GM19468 (cell line): ENCODE results near the gene CUEDC2.
A peak's percentile ranks its signal among the peaks of the same experiment; 100 is the strongest.

ENCODE experiments used
- ATAC-seq: cut with Tn5 transposase; IDR thresholded peaks from one replicate; pipeline ENCODE4 v1.9.1; 2021; ENCODE audit warnings: mild to moderate bottlenecking, moderate library complexity, moderate number of reproducible peaks; ENCODE audit not compliant: unreplicated experiment; ENCODE audit errors: extremely low read depth

Gene CUEDC2

DNA sequence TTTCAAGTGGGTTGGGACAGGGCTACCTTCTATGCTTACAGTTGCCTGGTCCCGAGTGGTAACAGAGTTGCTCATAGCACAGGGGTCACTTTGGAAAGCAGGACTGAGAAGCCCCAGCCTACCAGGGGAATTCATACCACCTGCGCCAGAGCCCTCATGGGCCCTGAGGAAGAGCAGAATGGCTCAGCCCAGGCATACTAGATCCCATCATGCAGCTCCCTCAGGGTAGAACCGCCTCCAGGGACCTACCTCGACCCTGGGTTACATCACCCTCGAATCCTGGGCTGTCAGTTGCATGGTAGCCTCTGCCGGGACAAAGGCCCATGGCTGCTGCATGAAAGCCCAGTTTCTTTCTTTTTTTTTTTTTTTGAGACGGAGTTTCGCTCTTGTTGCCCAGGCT, 2.9 kb downstream of the CUEDC2 start:
- ATAC-seq: no peak

DNA sequence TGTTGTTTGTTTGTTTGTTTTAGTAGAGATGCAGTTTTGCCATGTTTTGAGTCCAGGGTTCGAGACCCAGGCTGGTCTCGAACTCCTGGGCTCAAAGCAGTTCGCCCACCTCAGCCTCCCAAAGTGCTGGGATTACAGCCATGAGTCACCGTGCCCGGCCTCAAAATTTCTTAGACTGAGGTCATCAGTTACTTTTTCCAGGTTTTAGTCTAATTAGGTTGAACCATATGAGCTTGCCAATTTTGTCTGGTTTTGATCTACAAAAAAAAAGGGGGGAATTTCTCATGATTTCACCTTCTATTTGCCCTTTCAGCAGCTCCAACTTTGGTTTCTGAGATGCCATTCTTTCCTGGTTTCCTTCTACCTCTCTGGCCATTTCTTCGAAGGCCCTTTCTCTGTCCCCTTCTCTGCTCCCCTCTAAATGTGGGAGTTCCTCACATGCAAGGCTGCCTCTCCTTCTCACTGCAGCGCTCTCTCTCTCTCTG, 5.5 kb downstream of the CUEDC2 start:
- ATAC-seq: no peak

DNA sequence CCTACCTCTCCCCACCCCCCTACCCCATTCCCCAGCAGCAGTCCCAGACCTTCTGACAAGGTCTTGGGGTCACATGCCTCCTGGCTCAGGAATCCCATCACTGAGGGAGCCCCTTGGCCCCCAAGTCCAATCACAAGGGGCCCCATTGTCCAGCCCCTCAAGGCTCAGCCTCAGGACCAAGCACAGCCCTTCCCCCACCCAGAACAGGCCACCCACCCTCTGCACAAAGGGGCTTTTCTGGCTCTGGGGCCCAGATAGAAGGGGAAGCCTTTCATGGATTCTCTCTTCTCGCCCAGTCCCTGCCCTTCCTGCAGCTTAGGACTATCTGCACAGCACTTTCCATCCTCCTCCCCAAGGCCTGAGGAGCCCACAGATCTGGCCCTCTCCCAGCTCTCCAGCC, 6.9 kb downstream of the CUEDC2 start:
- ATAC-seq: no peak

DNA sequence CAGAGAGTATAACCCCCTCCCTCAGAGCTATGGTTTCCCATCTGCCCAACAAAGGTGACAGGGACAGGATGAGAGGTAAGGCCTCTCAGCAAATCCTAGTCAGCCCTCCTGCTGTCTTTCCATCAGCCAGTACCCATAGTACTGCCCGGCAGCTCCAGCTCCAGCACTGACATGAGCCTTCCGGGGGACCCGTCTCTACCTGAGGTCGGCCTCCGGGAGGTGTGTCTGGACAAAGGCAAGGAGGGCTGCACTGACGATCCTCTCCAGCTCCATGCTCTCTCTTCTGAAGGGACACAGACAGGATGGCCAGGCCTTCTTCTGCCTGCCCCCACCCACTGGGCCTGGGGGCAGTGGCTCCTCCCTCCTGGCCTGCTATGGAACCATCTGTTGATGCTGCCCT, 7.5 kb downstream of the CUEDC2 start:
- ATAC-seq: no peak

DNA sequence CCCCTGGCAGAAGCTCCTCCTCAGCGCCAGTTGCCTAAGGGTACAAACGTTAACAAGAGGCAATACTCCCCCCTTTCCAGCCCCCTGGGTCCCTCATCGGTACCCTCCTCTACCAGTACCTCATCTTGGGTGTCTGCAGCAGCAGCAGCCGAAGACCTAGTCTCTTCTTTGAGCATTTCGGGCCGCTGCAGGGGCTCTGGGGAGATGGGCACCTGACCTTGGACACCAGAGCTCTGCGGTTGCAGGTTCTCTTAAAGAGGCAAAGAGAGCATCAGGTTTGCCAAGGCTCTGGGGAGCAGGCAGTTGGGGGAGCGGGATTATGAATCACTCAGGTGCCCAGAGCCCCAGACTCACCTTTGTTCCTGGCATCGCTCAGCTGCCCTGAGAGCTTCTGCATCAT, 8.2 kb downstream of the CUEDC2 start:
- ATAC-seq: no peak

DNA sequence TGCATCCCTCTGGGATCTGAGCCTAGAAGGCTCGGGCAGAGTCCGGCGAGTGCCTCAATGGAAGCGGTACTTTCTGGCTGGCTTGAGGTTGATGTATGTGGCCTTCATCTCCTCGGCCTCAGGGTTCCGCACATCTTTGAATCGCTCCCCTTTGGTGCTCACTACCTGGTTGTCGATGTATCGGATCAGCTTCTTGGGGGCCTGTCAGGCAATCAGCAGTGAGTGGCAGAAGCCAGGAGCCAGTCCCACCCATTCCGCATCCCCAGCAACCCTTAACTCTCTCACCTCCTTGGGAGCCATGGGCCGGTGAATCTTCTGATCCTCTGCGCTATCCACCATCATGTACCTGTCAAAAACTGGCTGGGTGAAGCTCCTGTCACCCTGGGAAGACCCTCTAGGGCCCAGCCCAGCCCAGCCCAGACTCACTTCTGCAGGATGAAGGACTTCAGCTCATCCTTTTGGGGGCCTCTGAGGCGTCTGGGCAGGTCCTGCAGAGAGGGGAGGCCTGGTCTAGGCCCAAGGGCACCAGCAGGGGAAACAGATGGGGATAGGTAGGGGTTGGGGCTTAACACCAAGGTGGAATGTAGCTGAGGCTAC, 8.9 kb downstream of the CUEDC2 start:
- ATAC-seq: no peak

DNA sequence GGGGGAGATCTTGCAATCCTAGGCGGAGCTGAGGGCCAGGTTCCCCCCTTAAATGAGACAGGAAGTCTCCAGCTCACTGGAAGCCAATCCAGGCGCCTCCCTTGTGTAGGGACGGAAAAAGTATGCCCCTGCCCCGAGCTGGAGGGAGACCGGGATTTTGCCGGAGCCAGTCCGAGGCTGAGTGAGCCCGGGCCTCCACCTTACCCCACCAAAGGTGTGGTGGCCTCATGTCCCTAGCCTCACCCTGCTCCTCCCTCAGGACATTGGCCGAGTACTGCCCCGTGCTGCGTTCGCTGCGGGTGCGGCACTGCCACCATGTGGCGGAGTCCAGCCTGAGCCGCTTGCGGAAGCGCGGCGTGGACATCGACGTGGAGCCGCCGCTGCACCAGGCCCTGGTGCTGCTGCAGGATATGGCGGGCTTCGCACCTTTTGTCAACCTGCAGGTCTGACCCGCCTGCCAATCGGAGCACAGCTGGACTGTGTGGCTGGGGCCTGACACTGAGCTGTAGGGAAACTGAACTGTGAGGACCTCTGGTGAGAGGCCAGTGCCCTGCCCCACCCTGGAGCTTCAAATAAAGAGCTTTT, 9.7 kb downstream of the CUEDC2 start:
- no peak for ATAC-seq

DNA sequence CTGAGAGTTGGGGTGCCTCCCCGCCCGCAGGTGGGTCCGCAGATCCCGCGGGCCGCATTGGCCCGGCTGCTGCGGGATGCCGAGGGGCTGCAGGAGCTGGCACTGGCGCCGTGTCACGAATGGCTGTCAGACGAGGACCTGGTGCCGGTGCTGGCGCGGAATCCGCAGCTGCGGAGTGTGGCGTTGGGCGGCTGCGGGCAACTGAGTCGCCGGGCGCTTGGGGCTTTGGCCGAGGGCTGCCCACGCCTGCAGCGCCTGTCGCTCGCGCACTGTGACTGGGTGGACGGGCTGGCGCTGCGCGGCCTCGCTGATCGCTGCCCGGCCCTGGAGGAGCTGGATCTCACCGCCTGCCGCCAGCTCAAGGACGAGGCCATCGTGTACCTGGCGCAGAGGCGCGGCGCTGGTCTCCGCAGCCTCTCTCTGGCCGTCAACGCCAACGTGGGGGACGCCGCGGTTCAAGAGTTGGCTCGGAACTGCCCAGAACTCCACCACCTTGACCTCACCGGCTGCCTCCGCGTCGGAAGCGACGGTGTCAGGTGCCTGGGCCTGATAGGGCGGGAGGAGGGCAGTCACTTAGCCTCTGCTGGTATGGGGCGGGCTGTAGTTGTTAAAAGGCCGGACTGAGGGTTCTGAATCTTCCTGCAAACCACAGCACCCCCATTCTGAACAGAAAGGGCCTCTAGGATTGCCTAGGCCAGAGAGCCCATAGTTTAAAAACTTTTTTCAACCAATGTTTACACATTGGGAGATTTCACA, 10.4 kb downstream of the CUEDC2 start:
- no peak for ATAC-seq

DNA sequence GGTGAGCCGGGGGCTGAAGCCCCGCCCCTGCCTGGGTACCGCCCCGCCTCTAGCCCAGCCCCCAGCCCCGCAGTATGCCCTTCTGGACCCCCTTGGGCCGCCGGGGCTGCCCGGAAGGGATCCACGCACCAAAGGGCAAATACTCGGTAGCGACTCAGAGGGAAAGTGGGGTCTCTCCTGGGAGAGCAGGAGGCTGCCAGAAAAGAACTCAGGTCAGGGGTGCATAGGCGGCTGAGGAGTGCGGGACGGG, 10.9 kb downstream of the CUEDC2 start:
- no peak for ATAC-seq

DNA sequence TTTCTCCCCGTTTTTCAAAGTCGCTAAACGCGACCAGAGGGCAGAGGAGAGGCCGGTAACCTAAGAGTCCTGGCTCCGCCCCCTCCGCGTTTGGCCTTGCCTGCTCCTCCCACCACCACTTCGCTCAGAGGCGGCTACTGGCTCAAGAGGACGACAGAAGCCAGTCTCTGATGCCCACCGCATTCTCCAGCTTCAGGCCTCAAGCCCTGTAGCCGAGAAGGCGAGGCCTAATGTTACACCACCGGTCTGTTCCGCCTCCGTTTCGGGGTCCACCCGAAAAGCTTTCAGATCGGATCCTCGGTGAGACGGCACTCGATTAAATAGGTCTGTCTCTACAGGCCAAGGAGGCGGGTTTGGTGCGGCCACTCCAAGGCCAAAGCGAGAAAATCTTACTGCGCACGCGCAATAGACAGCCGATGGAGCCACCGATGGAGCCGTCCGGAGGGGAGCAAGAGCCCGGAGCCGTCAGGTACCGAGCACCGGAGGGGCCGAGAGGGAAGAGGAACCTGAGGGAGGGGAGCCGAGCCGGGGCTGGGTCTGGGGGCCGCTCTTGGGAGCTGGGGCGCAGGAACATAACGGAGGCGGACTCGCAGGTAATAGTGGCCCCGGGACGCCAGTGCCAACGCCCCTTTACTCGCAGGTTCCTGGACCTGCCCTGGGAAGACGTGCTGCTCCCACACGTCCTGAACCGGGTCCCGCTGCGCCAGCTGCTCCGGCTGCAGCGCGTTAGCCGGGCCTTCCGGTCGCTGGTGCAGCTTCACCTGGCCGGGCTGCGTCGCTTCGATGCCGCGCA, 11.5 kb downstream of the CUEDC2 start, which contains the start of gene FBXL15:
Gene FBXL15 (plus strand): TSS at position 123 of the 793 bp plus-strand sequence. CDS start 294 bp downstream, at position 417.
- ATAC-seq: peak; percentile 28

DNA sequence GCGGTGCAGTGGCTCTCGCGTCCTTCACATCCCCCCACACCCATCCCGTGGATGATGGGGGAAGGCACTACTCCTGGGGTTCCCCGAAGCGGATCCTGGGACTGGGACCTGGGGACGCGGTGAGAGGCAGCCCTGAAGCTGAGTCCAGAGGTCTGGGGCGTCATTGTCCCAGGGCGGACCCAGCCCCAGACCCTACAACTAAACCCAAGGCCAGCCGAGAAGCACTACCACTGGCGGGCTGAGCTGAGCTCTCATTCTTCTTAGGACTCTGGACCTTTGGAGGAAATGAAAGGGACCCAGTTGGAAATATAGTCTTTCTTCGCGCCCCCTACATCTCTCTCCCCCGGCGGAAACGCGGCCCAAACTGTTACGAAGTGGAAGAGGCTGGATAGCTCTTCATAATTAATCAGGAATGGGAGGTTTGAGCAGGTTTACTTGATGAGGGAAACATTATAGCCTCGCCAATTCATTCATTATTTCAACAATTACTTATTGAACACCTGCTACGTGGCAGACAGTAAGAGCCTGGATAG, 12.1 kb downstream of the CUEDC2 start:
- ATAC-seq: no peak

DNA sequence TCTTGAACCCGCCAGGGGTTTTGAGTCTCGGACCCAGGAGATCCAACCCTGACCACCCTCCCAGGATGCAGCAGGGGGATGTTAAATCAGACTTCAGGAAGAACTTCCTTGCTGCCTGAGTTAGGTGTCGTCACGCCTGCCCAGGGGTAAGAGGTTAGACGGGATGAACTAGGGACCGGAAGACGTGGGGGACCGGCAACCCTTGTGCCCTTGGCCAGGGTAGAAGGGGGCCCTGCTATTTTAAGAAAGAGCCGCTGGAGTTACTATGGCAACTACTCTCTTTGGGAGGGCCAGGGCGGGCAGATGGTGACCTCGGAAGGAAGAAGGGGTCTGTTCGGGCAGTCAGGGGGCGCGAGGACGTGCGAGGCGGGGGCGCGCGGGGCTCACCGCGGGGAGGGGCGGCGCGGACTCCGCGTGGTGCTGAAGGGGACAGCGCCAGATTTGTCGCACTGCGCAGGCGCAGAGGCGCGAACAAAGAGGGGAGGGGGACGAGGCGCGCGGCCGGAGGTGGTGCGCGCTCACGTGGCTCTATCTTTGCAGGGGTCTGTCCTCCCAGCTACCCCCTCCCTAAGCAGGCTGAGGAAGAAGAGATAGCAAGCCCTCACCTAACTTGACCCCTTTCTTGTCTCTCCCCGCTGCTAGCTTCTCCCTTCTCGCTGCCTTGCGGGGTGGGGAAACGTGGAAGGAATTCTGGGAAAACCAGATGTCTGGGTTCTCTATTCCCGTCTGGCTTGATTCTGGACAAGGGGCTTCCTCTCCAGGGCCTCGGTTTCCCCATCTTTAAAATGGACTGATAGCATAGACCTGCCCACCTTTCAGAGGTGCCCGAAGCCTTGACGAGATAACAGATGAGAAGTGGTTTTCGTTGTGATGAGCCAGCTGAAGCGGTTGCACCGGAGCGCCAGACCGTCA, 12.8 kb downstream of the CUEDC2 start:
- ATAC-seq: no peak

DNA sequence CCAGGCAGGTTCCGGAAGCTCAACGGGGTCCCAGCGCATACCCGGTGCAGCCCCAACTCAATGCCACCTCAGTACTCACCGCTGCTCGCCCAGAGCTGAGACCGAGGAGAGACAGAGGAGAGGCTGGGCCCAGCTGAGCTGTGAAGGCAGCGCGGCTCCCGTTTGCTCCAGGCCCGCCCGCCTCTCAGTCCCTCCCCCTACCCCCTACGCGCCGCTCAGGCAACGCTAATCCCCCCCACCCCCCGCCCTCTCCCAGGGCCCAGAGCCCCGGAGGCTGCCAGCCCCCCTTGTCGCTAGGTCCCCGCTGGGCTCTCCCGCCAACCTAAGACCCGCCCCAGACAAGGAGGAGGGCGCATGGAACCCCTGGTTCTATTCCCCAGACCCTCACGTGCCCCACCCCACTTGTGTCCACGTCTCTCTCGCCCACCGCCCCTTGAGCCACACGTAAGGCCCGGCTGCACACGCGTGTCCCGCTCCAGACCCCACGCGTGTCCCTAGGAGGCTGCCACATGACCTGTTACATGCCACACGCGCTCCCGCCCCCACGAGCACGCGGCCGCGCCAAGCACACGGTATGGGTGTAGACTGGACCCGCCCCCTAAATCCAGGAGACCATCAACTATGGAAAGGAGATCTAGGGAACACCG, 13.6 kb downstream of the CUEDC2 start, which contains the start of gene PSD:
Gene PSD (minus strand): TSS at position 164 of the 647 bp plus-strand sequence. CDS start 1,747 bp downstream, outside the sequence.
- no peak for ATAC-seq

DNA sequence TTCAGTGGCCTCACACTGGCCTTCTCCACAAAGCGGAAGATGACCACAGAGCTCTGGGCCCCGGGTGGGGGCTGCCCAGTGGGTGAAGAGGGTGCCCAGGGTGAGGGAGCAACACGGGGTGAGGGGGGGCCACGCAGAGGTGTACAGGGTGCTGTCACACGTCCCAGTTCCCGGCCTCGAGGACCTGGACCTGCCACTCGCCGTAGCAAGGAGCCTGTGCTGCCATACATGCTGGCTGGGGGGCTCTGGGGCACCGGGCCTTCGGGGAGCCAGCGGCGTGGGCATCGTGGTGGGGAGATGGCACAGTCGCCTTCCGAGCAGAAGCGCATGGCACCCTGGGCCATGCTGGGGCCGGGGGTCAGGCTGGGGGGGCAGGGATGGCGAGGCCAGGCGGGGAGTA, 15.7 kb downstream of the CUEDC2 start:
- ATAC-seq: no peak

DNA sequence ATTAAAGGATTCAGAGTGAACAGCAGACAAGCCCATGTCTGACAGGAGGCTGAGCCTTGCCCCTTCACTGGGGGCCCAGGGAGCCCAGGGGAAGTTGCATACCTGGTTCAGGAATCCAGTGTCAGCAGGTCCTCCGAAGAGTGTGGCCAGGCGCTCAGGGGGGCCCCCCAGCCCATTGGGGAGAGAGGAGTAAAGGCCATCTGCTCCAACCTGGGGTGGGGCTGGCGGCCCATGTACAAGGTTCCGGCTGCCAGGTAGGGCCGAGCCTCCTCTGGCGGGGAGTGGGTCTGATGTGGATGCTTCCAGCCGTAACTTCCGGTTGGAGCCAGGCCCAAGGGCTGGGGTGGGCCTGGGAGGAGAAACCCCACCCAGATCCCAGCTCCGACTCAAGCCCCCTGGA, 16.1 kb downstream of the CUEDC2 start:
- no peak for ATAC-seq

DNA sequence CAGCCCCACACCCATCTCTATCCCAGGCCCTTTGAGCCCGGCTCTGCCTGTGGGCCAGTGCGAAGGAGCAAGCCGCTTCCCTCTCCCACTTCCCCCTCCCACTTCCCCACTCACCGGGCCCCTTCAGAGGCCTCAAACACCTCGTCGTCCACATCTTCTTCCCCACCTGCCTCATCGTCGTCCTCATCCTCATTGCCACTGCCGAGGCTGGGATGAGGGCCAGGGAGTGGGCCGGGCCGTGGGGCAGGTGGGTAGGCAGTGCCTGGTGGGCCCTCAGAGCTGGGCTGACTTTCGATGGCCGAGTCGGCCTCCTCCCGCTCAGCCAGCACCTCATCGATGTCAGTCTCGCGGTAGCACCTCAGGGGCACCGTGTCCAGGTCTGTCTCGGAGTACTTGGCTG, 17.6 kb downstream of the CUEDC2 start:
- ATAC-seq: no peak

DNA sequence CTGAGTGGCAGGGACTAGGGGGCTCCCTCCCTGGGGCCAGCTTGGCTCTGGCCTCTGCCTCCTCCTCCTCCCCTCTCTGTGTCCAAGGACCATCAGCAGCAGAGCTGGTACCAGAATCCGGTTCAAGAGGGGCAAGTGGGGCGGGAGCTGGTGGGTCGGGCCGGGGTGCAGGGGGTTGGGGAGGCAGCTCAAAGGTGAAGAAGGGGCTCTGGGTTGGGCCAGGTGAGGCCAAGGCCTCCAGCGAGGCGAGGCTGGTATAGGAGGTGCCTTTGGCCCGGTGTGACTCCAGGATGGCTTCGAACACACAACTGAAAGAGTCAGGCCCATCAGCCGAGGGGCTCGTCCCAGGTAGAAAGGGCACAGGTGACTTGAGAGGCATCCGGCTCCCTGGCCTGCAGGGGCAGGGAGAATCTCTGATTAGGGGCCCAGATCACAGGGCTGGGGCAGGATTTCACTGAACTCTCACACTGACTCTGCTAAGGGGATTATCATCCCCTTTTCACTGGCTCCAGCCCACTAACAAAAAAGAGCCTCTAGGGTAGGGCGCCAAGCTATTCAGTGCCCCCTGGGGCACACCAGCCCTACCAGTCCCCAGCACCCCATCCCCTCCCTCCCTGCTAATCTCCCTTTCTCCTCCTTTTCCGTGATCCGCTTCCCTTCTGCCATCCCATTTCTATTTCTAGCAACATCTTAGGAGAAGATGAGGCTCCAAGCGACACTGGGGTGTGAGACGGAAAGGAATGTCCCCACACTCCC, 18.4 kb downstream of the CUEDC2 start:
- no peak for ATAC-seq

DNA sequence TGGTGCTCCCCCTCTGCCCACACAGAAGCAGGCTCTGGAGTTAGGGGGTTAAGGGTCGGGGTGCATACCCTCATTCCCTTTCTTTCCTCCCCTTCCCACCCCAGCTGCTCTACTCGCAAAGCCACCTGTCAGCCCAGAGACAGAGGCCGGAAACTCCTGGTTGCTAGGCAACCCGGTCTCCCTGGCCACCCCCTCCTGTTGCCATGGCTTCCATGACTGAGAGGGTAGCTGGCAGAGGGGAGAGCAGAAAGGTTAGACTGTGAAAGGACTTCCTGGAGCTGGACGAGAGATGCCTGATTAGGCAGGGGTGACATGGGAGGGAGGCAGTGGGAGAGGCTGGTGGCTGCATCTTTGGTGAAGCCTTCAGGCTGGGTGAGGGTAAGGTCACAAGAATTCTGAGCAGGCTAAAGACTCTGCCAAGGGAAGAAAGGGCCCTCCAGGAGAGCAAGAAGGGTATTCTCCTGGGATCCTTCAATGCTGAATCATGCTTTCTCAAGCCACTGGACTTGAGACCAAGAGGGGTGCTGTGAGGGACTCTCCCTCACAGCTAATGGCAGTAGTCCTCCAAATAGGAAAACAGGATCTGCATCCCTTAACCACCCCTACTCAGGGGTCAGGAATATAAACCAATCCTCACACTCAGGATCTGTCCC, 19.2 kb downstream of the CUEDC2 start:
- no peak for ATAC-seq
